ENCODE results near the gene TOP3A. TPM values are rescaled to one million over a fixed set of nuclear protein-coding genes. Genes with fewer than 3 reads are reported as not detected.

Gene TOP3A
- total and polyA plus RNA-seq, 12 donors: 8.2 to 15.6 (median 12.4) TPM

DNA sequence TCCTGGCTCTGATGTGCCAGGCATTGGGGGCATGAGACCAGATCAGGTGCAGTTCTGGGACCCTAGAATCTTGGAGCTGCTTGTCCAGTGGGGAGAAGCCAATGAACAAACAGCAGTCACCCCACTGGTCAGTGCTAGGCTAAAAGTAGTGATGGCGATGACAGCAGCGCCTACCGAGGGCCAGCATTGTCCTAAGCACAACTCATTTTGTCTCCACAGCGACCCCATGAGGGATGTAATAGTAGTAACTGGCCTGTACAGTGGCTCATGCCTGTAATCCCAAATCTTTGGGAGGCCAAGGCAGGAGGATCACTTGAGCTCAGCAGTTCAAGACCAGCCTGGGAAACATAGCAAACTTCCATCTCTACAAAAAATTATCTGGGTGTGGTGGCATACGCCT lies 6.5 kb upstream of the TOP3A start:
- ATAC-seq (no peak), DNase-seq (no peak)
- Histone ChIP-seq H3K4me1 (peaks cover 22 to 52% (median 45%) of the 10 kb centered on the region in 9 donors), H3K27me3 (no peaks in the 10 kb centered on the region), H3K9me3 (no peaks in the 10 kb centered on the region), H3K27ac (no peak overlapping the region), H3K4me3 (no peak overlapping the region), H3K36me3 (peaks cover 0 to 88% (median 31%) of the 10 kb centered on the region in 9 donors)
- 53 to 71% methylated on average over 5 of the region's 5 CpGs for WGBS, 2 donors
- TF ChIP-seq, protein P1, sequence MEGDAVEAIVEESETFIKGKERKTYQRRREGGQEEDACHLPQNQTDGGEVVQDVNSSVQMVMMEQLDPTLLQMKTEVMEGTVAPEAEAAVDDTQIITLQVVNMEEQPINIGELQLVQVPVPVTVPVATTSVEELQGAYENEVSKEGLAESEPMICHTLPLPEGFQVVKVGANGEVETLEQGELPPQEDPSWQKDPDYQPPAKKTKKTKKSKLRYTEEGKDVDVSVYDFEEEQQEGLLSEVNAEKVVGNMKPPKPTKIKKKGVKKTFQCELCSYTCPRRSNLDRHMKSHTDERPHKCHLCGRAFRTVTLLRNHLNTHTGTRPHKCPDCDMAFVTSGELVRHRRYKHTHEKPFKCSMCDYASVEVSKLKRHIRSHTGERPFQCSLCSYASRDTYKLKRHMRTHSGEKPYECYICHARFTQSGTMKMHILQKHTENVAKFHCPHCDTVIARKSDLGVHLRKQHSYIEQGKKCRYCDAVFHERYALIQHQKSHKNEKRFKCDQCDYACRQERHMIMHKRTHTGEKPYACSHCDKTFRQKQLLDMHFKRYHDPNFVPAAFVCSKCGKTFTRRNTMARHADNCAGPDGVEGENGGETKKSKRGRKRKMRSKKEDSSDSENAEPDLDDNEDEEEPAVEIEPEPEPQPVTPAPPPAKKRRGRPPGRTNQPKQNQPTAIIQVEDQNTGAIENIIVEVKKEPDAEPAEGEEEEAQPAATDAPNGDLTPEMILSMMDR (IDR thresholded peaks at IDR 0.05): no peak
- intact Hi-C loops (cut with DNase I): loop anchor here in 1 of 10 donors (10.0 kb wide), 1 partner anchor 63 kb away; no protein-coding TSS in a partner anchor

DNA sequence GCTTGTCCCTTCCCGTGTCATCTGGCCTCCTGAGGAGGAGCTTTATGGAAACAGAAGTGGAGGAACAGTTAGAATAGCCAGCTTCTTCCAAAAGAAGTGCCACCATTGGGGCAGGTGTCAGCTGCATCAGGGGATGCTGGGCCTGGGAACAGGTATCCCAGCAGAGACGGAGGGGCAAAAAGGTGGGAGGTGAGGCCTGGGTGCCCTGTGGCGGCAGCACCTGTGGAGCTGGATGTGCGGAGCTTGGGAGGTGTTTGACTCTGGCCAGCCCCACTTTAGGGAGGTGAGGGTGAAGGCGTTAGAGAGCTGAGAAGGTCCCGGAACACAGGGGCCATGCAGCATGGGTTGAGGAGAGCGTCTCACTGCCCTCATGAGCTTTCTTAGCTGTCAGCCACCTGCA lies 5.5 kb upstream of the TOP3A start:
- intact Hi-C loops (cut with DNase I): loop anchor here in 1 of 10 donors (10.0 kb wide), 1 partner anchor 64 kb away; no protein-coding TSS in a partner anchor
- H3K36me3 ChIP-seq: peaks cover 0 to 79% (median 29%) of the 10 kb centered on the region in 9 donors

GRCh38 chr17:18319604-18320256 lies 4.9 kb upstream of the TOP3A start:
- peak in 1 of 8 donors; percentile 19 for ATAC-seq
- H3K36me3 ChIP-seq: peaks cover 0 to 74% (median 23%) of the 10 kb centered on the region in 9 donors
- no peak overlapping the region for H3K4me3 ChIP-seq
- TF ChIP-seq, protein P1 (IDR thresholded peaks at IDR 0.05): peak in 7 of 9 donors; percentile 26 to 53 (median 44)
- no peaks in the 10 kb centered on the region for H3K27me3 ChIP-seq
- DNase-seq: no peak
- H3K27ac ChIP-seq: no peak overlapping the region
- H3K9me3 ChIP-seq: no peaks in the 10 kb centered on the region
- 59 to 63% methylated on average over 13 of the region's 13 CpGs for WGBS, 2 donors
- H3K4me1 ChIP-seq: peaks cover 30 to 61% (median 56%) of the 10 kb centered on the region in 9 donors
- intact Hi-C loops (cut with DNase I): loop anchor here in 5 of 10 donors (5.0 to 10.0 kb wide), 6 partner anchors 57 to 115 kb away; partner anchors contain the start of genes LLGL1 (in 3 of the 5) and MIEF2 (in 1 of the 5)

More for the DNA sequence above, 5.5 kb upstream of the TOP3A start:
- Histone ChIP-seq H3K4me3 (no peak overlapping the region), H3K27me3 (no peaks in the 10 kb centered on the region), H3K9me3 (no peaks in the 10 kb centered on the region), H3K27ac (no peak overlapping the region), H3K4me1 (peaks cover 30 to 61% (median 54%) of the 10 kb centered on the region in 9 donors)
- no peak for DNase-seq
- ATAC-seq: no peak
- TF ChIP-seq, protein P1 (IDR thresholded peaks at IDR 0.05): no peak
- 92 to 94% methylated on average over 7 of the region's 7 CpGs for WGBS, 2 donors

DNA sequence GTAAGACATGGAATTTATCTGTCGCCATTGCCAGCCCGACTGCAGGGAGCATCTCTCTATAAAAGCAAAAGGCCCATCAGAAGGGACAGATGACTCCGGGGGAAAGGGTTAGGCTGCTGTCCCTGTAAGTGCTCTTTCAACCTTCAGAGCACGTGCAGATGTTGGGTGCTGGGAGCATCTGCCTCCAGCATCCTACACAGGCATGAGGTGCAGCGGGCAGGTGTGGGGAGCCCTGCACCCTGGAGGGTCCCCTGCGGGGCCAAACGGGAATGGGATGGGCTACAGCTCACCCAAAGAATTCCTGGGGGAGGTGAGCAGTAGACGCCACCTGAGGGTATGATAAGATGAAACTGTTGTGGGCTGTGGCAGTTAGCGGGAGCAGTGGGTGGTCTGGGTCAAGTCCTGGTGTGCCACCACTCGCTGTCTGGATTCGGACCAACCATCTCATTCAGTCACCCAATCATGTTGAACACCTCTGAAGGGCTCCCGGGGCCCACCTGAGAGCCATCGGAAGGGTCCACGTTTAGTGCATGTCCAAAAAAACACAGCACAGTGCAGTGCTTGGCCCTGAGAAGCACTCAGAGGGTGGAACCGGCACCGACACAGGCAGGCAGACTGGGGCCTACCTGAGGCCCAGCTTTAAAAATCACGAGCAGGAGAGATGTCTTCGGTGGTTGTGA lies 4.1 kb upstream of the TOP3A start:
- 80 to 84% methylated on average over 18 of the region's 18 CpGs for WGBS, 2 donors
- Histone ChIP-seq H3K4me3 (peak overlapping the region in 1 of 10 donors; percentile 25), H3K27me3 (no peaks in the 10 kb centered on the region), H3K9me3 (no peaks in the 10 kb centered on the region), H3K27ac (no peak overlapping the region), H3K4me1 (peaks cover 30 to 66% (median 62%) of the 10 kb centered on the region in 9 donors), H3K36me3 (peaks cover 0 to 66% (median 15%) of the 10 kb centered on the region in 9 donors)
- ATAC-seq (no peak), DNase-seq (no peak)
- intact Hi-C loops (cut with DNase I): loop anchor here in 5 of 10 donors (5.0 to 10.0 kb wide), 5 partner anchors 57 to 114 kb away; partner anchors contain the start of genes LLGL1 (in 3 of the 5) and MIEF2 (in 1 of the 5)
- TF ChIP-seq, protein P1 (IDR thresholded peaks at IDR 0.05): no peak
